IMR-90 (cell line): ENCODE measurements around the gene RNASE7. TPM values are rescaled to one million over a fixed set of nuclear protein-coding genes. Genes with fewer than 3 reads are reported as not detected.

Source experiments
- ATAC-seq: fragments of 200-7000 bp; cut with Tn5 transposase; 2 replicates; pipeline ENCODE4 v1.9.1; 2020; ENCODE audit warnings: low read depth, mild to moderate bottlenecking, moderate library complexity
- BruUV-seq: library from RNA; stranded (reverse); fragments of 400-500 nt; replicated peaks from 2 replicates; lab custom pipeline; 2021; lab: Mats Ljungman, UMichigan
- CTCF ChIA-PET: fragments of 300-600 bp; formaldehyde crosslinking; extraction: SDS; loops from one replicate; lab custom pipeline; 2021; ENCODE audit warnings: antibody characterized with exemption; lab: Yijun Ruan, JAX
- POLR2A ChIA-PET: fragments of 300-600 bp; sonication (Branson Sonifier 250); formaldehyde crosslinking; loops from one replicate; lab custom pipeline; 2022; ENCODE audit warnings: antibody characterized with exemption; ENCODE audit not compliant: unreplicated experiment; lab: Charles Lee
- DNase-seq: peaks from one replicate; pipeline ENCODE4 v3.0.0; 2013
- H2AFZ ChIP-seq: replicated peaks from 2 replicates; pipeline ENCODE3; 2013; ENCODE audit warnings: low read length, mild to moderate bottlenecking; ENCODE audit not compliant: poor library complexity
- H2AK5ac ChIP-seq: 2 replicates; pipeline ENCODE4 v1.6.1; 2013; ENCODE audit warnings: low read depth, low read length, inconsistent platforms
- H2AK9ac ChIP-seq: replicated peaks from 2 replicates; pipeline ENCODE3; 2013; ENCODE audit warnings: mild to moderate bottlenecking, low read depth, low read length, moderate library complexity; ENCODE audit not compliant: poor library complexity
- H2BK120ac ChIP-seq: 2 replicates; pipeline ENCODE4 v1.6.1; 2013; ENCODE audit warnings: low read depth, low read length, inconsistent platforms
- H2BK15ac ChIP-seq: 3 replicates; pipeline ENCODE4 v1.6.1; 2013; ENCODE audit warnings: low read depth, low read length, inconsistent platforms
- H2BK20ac ChIP-seq: 2 replicates; pipeline ENCODE4 v1.6.1; 2013; ENCODE audit warnings: low read depth, mild to moderate bottlenecking, inconsistent platforms, low read length, moderate library complexity
- H2BK5ac ChIP-seq: 2 replicates; pipeline ENCODE4 v1.6.1; 2013; ENCODE audit warnings: mild to moderate bottlenecking, low read depth, low read length, inconsistent platforms; ENCODE audit not compliant: poor library complexity, severe bottlenecking
- H3K14ac ChIP-seq: replicated peaks from 2 replicates; pipeline ENCODE4 v1.6.1; 2013; ENCODE audit warnings: low read depth, low read length, inconsistent platforms
- H3K18ac ChIP-seq: 2 replicates; pipeline ENCODE4 v1.6.1; 2013; ENCODE audit warnings: low read depth, low read length, control low read depth
- H3K23ac ChIP-seq: 2 replicates; pipeline ENCODE4 v1.6.1; 2013; ENCODE audit warnings: low read depth, low read length, inconsistent platforms
- H3K27ac ChIP-seq: 2 replicates; pipeline ENCODE4 v1.5.1; 2013; ENCODE audit warnings: mild to moderate bottlenecking, control low read depth, low read length; ENCODE audit not compliant: insufficient read depth
- H3K27me3 ChIP-seq: 2 replicates; pipeline ENCODE4 v1.6.1; 2013; ENCODE audit warnings: low read length; ENCODE audit not compliant: control insufficient read depth, insufficient read depth
- H3K36me3 ChIP-seq: 2 replicates; pipeline ENCODE4 v1.6.1; 2013; ENCODE audit warnings: low read length, mixed read lengths; ENCODE audit not compliant: control insufficient read depth, insufficient read depth
- H3K4ac ChIP-seq: 2 replicates; pipeline ENCODE4 v1.6.1; 2013; ENCODE audit warnings: low read depth, low read length, inconsistent platforms
- H3K4me1 ChIP-seq: 2 replicates; pipeline ENCODE4 v1.6.1; 2013; ENCODE audit warnings: low read length, mixed read lengths; ENCODE audit not compliant: control insufficient read depth, insufficient read depth
- H3K4me2 ChIP-seq: 2 replicates; pipeline ENCODE4 v1.6.1; 2013; ENCODE audit warnings: low read depth, mild to moderate bottlenecking, control low read depth, low read length, moderate library complexity
- H3K4me3 ChIP-seq: 2 replicates; pipeline ENCODE4 v1.5.1; 2013; ENCODE audit warnings: low read depth, mild to moderate bottlenecking, control low read depth, low read length, moderate library complexity; ENCODE audit not compliant: insufficient read depth
- H3K56ac ChIP-seq: 2 replicates; pipeline ENCODE4 v1.6.1; 2013; ENCODE audit warnings: low read length, inconsistent platforms; ENCODE audit not compliant: insufficient read depth; ENCODE audit errors: extremely low read depth
- H3K79me1 ChIP-seq, 2 experiments: 2 replicates each; pipeline ENCODE4 v1.6.1; 2013; ENCODE audit warnings: low read length in 2 of 2, inconsistent platforms in 1 of 2, low read depth in 1 of 2
- H3K9ac ChIP-seq: 2 replicates; pipeline ENCODE4 v1.6.1; 2013; ENCODE audit warnings: low read depth, low read length, control low read depth
- H3K9me1 ChIP-seq: 2 replicates; pipeline ENCODE4 v1.6.1; 2013; ENCODE audit warnings: low read length, inconsistent platforms; ENCODE audit not compliant: insufficient read depth
- H3K9me3 ChIP-seq: 2 replicates; pipeline ENCODE4 v1.6.1; 2013; ENCODE audit warnings: low read length; ENCODE audit not compliant: control insufficient read depth, insufficient read depth
- H4K20me1 ChIP-seq: 2 replicates; pipeline ENCODE4 v1.6.1; 2013; ENCODE audit warnings: low read length, inconsistent platforms; ENCODE audit not compliant: insufficient read depth
- H4K5ac ChIP-seq: 2 replicates; pipeline ENCODE4 v1.6.1; 2013; ENCODE audit warnings: mild to moderate bottlenecking, low read depth, low read length, control low read depth
- H4K8ac ChIP-seq, 2 experiments: 2 replicates each; pipeline ENCODE4 v1.6.1; 2013; ENCODE audit warnings: low read depth in 2 of 2, low read length in 2 of 2, control low read depth in 1 of 2, inconsistent platforms in 1 of 2
- H4K91ac ChIP-seq: 2 replicates; pipeline ENCODE4 v1.6.1; 2013; ENCODE audit warnings: low read depth, low read length, inconsistent platforms; ENCODE audit not compliant: insufficient read depth
- BHLHE40 ChIP-seq: fragments of 150-350 bp; IDR thresholded peaks from 2 replicates; pipeline ENCODE4 v1.6.1; 2016; ENCODE audit warnings: mild to moderate bottlenecking, low read depth, low read length
- RCOR1 ChIP-seq: IDR thresholded peaks from 2 replicates; pipeline ENCODE4 v1.6.1; 2012; ENCODE audit warnings: mild to moderate bottlenecking, low read length, improper control_type of control experiment; ENCODE audit not compliant: insufficient replicate concordance
- WGBS, 2 experiments: methylation state at CpG; one replicate each; pipeline versions ENCODE4 v1.1.5 to v1.1.7; 2013; ENCODE audit warnings: missing lambda C conversion rate in 2 of 2; ENCODE audit not compliant: insufficient read length in 1 of 2; ENCODE audit errors: extremely low coverage in 2 of 2; 5-methylcytosine and 5-hydroxymethylcytosine counted together
- dilution Hi-C: fragments of 300-500 bp; cut with HindIII; formaldehyde crosslinking; loops from one replicate; pipeline ENCODE4 v1.14.3; 2018; ENCODE audit warnings: low sequenced_read_pairs; ENCODE audit not compliant: unreplicated experiment
- in situ Hi-C: fragments of 300-500 bp; cut with MboI; formaldehyde crosslinking; loops from 3 replicates; pipeline ENCODE4 v1.14.3; 2019; ENCODE audit warnings: low sequenced_read_pairs, inconsistent platforms, mixed read lengths
- intact Hi-C: fragments of 100-400 bp; cut with micrococcal nuclease; formaldehyde crosslinking; loops from 2 replicates; pipeline ENCODE4 v1.10.0; 2022
- polyA plus RNA-seq, 3 experiments: library from polyadenylated mRNA; depleted of rRNA; stranded (reverse); fragments of >200 nt; gene quantifications; 2 replicates each; pipeline ENCODE4 v1.2.3, GENCODE V29; 2012; ENCODE audit warnings: low replicate concordance in 1 of 3
- total RNA-seq: library from RNA; depleted of rRNA; stranded (reverse); fragments of >200 nt; gene quantifications from 2 replicates; pipeline ENCODE4 v1.2.3, GENCODE V29; 2012

RNASE7 gene
- total and polyA plus RNA-seq, 2 of the 4 experiments (the other 2 are of a cell fraction): not detected

DNA sequence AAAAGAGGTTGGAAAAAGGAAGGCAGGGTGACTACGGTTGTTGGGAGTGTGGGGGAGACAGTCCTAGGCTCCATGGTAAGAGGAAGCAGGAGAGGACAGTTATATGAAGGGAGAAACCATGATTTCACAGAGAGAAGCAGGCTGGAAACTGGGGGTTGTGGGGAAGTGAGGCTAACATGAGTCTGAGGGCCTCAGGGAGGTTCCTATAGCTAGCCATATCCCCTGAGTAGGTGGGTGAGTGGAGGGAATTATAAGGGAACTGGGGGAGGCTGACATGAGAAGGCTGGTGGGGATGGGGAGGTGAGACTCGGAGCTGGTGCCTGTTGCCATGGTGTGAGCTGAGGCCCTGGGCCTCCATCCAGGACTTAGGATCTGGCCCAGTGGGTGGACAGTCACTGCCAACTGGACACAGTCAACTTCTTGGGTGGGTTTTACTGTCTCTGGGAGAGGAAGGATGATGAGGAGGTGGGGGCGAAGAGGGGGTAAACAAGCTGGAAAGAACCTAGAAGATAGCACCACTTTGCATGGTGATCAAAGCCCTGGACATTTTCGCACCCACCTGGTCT lies 8.9 kb upstream of the RNASE7 start:
- BruUV-seq: no TSS peak
- Histone ChIP-seq H3K4me2 (no peak overlapping the region), H3K18ac (no peak overlapping the region), H2BK15ac (no peak overlapping the region), H2BK120ac (no peak overlapping the region), H3K23ac (no peak overlapping the region), H3K9ac (no peak overlapping the region), H4K5ac (no peak overlapping the region), H3K4ac (no peak overlapping the region), H3K79me1 (no peaks in the 10 kb centered on the region), H3K27ac (no peak overlapping the region), H4K8ac (no peak overlapping the region), H3K4me1 (no peaks in the 10 kb centered on the region), H4K20me1 (no peaks in the 10 kb centered on the region), H3K36me3 (no peaks in the 10 kb centered on the region), H2AK9ac (no peak overlapping the region), H3K27me3 (peaks cover 61% of the 10 kb centered on the region), H2AK5ac (no peak overlapping the region), H2BK20ac (no peak overlapping the region), H2AFZ (no peak overlapping the region), H3K4me3 (no peak overlapping the region), H4K91ac (no peak overlapping the region), H3K14ac (no peak overlapping the region), H2BK5ac (no peak overlapping the region), H3K9me1 (no peaks in the 10 kb centered on the region), H3K9me3 (no peaks in the 10 kb centered on the region), H3K56ac (no peak overlapping the region)
- TF ChIP-seq RCOR1 (no peak), BHLHE40 (no peak)
- CTCF ChIA-PET: interaction anchor here (3.8 kb wide), 1 partner anchor 19 kb away, joined by 11 read pairs; no protein-coding TSS in a partner anchor
- dilution Hi-C loops: no loop called here
- WGBS, 2 experiments: 53% methylated on average over 2 of the region's 4 CpGs; no CpG with 5 or more reads in 1 of the 2 experiments
- POLR2A ChIA-PET: no interaction called here
- intact Hi-C loops: no loop called here
- ATAC-seq (no peak), DNase-seq (no peak)
- in situ Hi-C loops: no loop called here
